ENCODE results near the gene TMEM175.

DNA sequence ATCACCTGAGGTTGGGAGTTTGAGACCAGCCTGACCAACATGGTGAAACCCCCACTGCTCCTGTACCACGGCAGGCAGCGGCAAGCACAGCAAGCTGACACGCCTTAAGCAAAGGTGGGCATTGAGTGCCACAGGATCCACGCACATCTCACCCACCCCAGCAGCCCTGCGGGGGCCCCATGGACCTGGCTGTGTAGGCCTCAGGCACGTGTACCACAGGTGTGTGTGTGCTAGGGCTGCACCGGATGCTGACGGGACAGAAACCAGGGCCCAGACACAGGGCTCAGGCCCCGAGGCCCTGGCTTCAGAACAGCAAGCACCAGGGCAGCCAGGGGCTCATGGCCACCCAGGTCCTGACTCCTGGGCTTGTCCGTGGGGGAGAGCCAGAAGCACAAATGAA, 46.9 kb upstream of the TMEM175 start:
- TF ChIP-seq POLR2A (IDR thresholded peaks at IDR 0.05; ENCODE audit: low read depth, low read length) (no peak), TAF1 (IDR thresholded peaks at IDR 0.05; ENCODE audit: low read depth, low read length) (no peak), POLR2AphosphoS5 (IDR thresholded peaks at IDR 0.05; ENCODE audit: low read depth, low read length) (no peak)
